SK-N-SH treated with all-trans-retinoic acid at 6 μM for 48 hours (cell line): ENCODE measurements around the gene TAF4B.

Experiments used
- ATAC-seq: fragments of 200-7000 bp; cut with Tn5 transposase; 3 replicates; pipeline ENCODE4 v1.9.1; 2020; ENCODE audit warnings: mild to moderate bottlenecking, moderate library complexity
- ARNTL ChIP-seq: fragments of 450-650 bp; formaldehyde crosslinking; IDR thresholded peaks from 2 replicates; pipeline ENCODE4 v1.5.0; 2020; ENCODE audit warnings: low read depth, mild to moderate bottlenecking, moderate library complexity, borderline replicate concordance
- BACH2 ChIP-seq: fragments of 250-450 bp; sonication (Bioruptor Pico); IDR thresholded peaks from 2 replicates; pipeline ENCODE4 v1.9.0; 2021; ENCODE audit warnings: mild to moderate bottlenecking, borderline replicate concordance
- CSDC2 ChIP-seq: fragments of 250-450 bp; sonication (Bioruptor Pico); IDR thresholded peaks from 2 replicates; pipeline ENCODE4 v1.5.0; 2020; ENCODE audit warnings: mild to moderate bottlenecking, moderate library complexity
- ESRRG ChIP-seq: fragments of 250-450 bp; sonication (Bioruptor Pico); IDR thresholded peaks from 2 replicates; pipeline ENCODE4 v1.6.1; 2021; ENCODE audit warnings: mild to moderate bottlenecking
- GLIS3 ChIP-seq: fragments of 250-450 bp; sonication (Bioruptor Pico); IDR thresholded peaks from 2 replicates; pipeline ENCODE4 v1.5.0; 2020; ENCODE audit warnings: mild to moderate bottlenecking, moderate library complexity
- ISL1 ChIP-seq: fragments of 250-450 bp; sonication (Bioruptor Pico); IDR thresholded peaks from 2 replicates; pipeline ENCODE4 v2.1.2; 2022; ENCODE audit warnings: mild to moderate bottlenecking, moderate library complexity
- OSR1 ChIP-seq: fragments of 250-450 bp; sonication (Bioruptor Pico); IDR thresholded peaks from 2 replicates; pipeline ENCODE4 v1.8.0; 2022; ENCODE audit warnings: moderate library complexity, mild to moderate bottlenecking, inconsistent platforms
- PPARA ChIP-seq: fragments of 250-450 bp; sonication (Bioruptor Pico); IDR thresholded peaks from 2 replicates; pipeline ENCODE4 v1.5.0; 2020; ENCODE audit warnings: mild to moderate bottlenecking, borderline replicate concordance
- RARB ChIP-seq: fragments of 250-450 bp; sonication (Bioruptor Pico); IDR thresholded peaks from 2 replicates; pipeline ENCODE4 v1.8.0; 2021; ENCODE audit warnings: mild to moderate bottlenecking, moderate library complexity
- TCF4 ChIP-seq: fragments of 250-450 bp; sonication (Bioruptor Pico); IDR thresholded peaks from 2 replicates; pipeline ENCODE4 v1.8.0; 2021; ENCODE audit warnings: mild to moderate bottlenecking, moderate library complexity, borderline replicate concordance
- TOX ChIP-seq: fragments of 250-450 bp; sonication (Bioruptor Pico); IDR thresholded peaks from 2 replicates; pipeline ENCODE4 v1.8.0; 2021; ENCODE audit warnings: mild to moderate bottlenecking, moderate library complexity, borderline replicate concordance
- ZC3H10 ChIP-seq: fragments of 250-450 bp; sonication (Bioruptor Pico); IDR thresholded peaks from 2 replicates; pipeline ENCODE4 v1.5.1; 2021; ENCODE audit warnings: mild to moderate bottlenecking, moderate library complexity
- ZFP3 ChIP-seq: fragments of 250-450 bp; sonication (Bioruptor Pico); IDR thresholded peaks from 2 replicates; pipeline ENCODE4 v1.5.0; 2020; ENCODE audit warnings: mild to moderate bottlenecking, moderate library complexity
- ZFP30 ChIP-seq: fragments of 450-650 bp; formaldehyde crosslinking; IDR thresholded peaks from 2 replicates; pipeline ENCODE4 v1.5.0; 2022; ENCODE audit warnings: mild to moderate bottlenecking, moderate library complexity
- ZNF565 ChIP-seq: fragments of 450-650 bp; formaldehyde crosslinking; conservative IDR thresholded peaks from 2 replicates; pipeline ENCODE4 v1.5.0; 2020; ENCODE audit warnings: low read depth, mild to moderate bottlenecking, moderate library complexity
- ZNF70 ChIP-seq: fragments of 450-650 bp; formaldehyde crosslinking; IDR thresholded peaks from 2 replicates; pipeline ENCODE4 v1.5.0; 2020; ENCODE audit warnings: mild to moderate bottlenecking, moderate library complexity
- ZNF8 ChIP-seq: fragments of 450-650 bp; formaldehyde crosslinking; IDR thresholded peaks from 2 replicates; pipeline ENCODE4 v1.5.0; 2020; ENCODE audit warnings: mild to moderate bottlenecking, moderate library complexity
- TF ChIP-seq, protein P1 (sequence below): fragments of 250-450 bp; sonication (Bioruptor Pico); IDR thresholded peaks from 2 replicates; pipeline ENCODE4 v1.5.1; 2021; ENCODE audit warnings: mild to moderate bottlenecking, moderate library complexity
- TF ChIP-seq, protein P2 (sequence below): fragments of 250-450 bp; sonication (Bioruptor Pico); IDR thresholded peaks from 2 replicates; pipeline ENCODE4 v1.8.0; 2021; ENCODE audit warnings: low read depth, mild to moderate bottlenecking, moderate library complexity, borderline replicate concordance
- TF ChIP-seq, protein P3 (sequence below): fragments of 250-450 bp; sonication (Bioruptor Pico); IDR thresholded peaks from 2 replicates; pipeline ENCODE4 v1.5.0; 2020; ENCODE audit warnings: mild to moderate bottlenecking, moderate library complexity
- TF ChIP-seq, protein P4 (sequence below): fragments of 250-450 bp; sonication (Bioruptor Pico); IDR thresholded peaks from 2 replicates; pipeline ENCODE4 v1.8.0; 2020; ENCODE audit warnings: mild to moderate bottlenecking, moderate library complexity, borderline replicate concordance
- TF ChIP-seq, protein P5 (sequence below): fragments of 250-450 bp; sonication (Bioruptor Pico); IDR thresholded peaks from 2 replicates; pipeline ENCODE4 v1.5.1; 2020; ENCODE audit warnings: low read depth, mild to moderate bottlenecking, moderate library complexity

Gene TAF4B

DNA sequence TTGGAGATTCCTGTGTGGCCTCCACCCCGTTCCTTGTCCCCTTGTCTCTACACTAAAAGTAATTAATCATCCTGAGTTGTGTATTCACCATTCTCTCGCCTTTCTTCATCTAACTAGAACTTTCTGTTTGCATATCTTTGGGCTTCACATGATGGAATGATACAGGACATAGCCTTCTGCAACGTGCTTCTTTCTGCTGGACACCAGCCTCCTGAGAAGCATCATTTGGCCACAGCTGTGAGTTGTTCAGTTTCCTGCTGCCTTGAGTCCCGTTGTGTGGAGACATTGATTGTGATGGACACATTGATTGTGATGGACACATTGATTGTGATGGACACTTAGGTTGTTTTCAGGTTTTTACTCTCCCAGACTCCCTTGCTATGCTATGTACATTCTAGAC, 182.8 kb downstream of the TAF4B start (continued):
- TF ChIP-seq, protein P1, sequence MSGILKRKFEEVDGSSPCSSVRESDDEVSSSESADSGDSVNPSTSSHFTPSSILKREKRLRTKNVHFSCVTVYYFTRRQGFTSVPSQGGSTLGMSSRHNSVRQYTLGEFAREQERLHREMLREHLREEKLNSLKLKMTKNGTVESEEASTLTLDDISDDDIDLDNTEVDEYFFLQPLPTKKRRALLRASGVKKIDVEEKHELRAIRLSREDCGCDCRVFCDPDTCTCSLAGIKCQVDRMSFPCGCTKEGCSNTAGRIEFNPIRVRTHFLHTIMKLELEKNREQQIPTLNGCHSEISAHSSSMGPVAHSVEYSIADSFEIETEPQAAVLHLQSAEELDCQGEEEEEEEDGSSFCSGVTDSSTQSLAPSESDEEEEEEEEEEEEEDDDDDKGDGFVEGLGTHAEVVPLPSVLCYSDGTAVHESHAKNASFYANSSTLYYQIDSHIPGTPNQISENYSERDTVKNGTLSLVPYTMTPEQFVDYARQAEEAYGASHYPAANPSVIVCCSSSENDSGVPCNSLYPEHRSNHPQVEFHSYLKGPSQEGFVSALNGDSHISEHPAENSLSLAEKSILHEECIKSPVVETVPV (CRISPR knock-in tag) = no peak
- no peak for TF ChIP-seq ZFP30

DNA sequence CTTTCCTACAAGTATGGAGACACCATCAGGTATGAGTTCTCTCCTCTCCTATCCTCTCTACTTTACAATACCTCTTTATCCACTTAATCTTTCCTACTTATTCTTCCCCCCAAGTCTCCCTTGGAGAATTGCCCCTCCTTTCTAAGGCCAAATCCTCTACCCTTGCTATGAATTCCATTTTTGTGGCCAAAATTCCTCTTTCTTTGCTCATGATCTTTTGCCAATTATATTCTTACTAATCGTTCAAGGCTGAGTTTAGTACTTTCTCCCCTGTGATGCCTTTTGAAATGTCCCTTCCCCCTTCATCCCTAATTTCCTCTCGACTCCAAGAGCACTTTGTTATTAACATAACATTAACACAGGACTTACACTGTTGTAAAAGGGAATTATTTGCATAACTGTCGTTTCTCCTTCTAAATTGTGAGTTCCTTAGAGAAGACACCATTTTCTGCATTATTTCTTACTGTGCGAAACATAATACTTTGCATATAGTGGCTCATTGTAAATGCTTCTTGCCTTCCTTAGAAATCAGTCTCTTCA, 188.7 kb downstream of the TAF4B start:
- TF ChIP-seq ZFP3 (CRISPR knock-in tag) = no peak
- no peak for TF ChIP-seq TCF4 (CRISPR knock-in tag)
- no peak for TF ChIP-seq TOX (CRISPR knock-in tag)
- TF ChIP-seq, protein P2, sequence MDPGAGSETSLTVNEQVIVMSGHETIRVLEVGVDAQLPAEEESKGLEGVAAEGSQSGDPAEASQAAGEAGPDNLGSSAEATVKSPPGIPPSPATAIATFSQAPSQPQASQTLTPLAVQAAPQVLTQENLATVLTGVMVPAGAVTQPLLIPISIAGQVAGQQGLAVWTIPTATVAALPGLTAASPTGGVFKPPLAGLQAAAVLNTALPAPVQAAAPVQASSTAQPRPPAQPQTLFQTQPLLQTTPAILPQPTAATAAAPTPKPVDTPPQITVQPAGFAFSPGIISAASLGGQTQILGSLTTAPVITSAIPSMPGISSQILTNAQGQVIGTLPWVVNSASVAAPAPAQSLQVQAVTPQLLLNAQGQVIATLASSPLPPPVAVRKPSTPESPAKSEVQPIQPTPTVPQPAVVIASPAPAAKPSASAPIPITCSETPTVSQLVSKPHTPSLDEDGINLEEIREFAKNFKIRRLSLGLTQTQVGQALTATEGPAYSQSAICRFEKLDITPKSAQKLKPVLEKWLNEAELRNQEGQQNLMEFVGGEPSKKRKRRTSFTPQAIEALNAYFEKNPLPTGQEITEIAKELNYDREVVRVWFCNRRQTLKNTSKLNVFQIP (CRISPR knock-in tag) = no peak
- TF ChIP-seq ZC3H10 (CRISPR knock-in tag) = no peak
- no peak for TF ChIP-seq ZFP30
- TF ChIP-seq RARB (CRISPR knock-in tag) = no peak
- no peak for TF ChIP-seq ZNF70
- TF ChIP-seq ISL1 (CRISPR knock-in tag) = no peak
- no peak for TF ChIP-seq ZNF565 (CRISPR knock-in tag)
- no peak for TF ChIP-seq CSDC2 (CRISPR knock-in tag)
- TF ChIP-seq, protein P3, sequence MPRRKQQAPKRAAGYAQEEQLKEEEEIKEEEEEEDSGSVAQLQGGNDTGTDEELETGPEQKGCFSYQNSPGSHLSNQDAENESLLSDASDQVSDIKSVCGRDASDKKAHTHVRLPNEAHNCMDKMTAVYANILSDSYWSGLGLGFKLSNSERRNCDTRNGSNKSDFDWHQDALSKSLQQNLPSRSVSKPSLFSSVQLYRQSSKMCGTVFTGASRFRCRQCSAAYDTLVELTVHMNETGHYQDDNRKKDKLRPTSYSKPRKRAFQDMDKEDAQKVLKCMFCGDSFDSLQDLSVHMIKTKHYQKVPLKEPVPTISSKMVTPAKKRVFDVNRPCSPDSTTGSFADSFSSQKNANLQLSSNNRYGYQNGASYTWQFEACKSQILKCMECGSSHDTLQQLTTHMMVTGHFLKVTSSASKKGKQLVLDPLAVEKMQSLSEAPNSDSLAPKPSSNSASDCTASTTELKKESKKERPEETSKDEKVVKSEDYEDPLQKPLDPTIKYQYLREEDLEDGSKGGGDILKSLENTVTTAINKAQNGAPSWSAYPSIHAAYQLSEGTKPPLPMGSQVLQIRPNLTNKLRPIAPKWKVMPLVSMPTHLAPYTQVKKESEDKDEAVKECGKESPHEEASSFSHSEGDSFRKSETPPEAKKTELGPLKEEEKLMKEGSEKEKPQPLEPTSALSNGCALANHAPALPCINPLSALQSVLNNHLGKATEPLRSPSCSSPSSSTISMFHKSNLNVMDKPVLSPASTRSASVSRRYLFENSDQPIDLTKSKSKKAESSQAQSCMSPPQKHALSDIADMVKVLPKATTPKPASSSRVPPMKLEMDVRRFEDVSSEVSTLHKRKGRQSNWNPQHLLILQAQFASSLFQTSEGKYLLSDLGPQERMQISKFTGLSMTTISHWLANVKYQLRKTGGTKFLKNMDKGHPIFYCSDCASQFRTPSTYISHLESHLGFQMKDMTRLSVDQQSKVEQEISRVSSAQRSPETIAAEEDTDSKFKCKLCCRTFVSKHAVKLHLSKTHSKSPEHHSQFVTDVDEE (CRISPR knock-in tag) = no peak
- ATAC-seq = no peak

DNA sequence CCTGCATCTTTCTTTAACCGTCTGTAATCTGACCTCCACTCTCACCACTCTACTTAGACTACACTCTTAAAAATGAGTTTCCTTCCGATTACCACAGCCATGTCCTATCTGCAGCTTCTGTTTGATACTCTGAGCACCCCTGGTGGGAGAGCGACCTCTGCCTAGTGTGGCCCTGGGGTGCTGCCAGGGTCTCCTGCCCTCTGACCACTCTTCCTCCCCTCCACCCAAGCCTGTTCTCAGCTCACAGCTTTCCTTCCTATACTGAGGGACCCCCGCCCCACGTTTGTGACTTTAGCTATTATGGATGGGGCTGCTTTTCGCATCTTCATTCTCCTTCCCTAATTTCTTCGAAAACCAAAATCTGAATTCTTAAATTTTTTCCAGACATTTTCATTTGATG, 189.4 kb downstream of the TAF4B start:
- ATAC-seq = no peak
- TF ChIP-seq OSR1 (no peak), ISL1 (CRISPR knock-in tag) (no peak), ZNF565 (CRISPR knock-in tag) (no peak), TOX (CRISPR knock-in tag) (no peak), BACH2 (CRISPR knock-in tag) (no peak), ZNF8 (CRISPR knock-in tag) (no peak)
- TF ChIP-seq, protein P2 (CRISPR knock-in tag) = no peak
- TF ChIP-seq, protein P4, sequence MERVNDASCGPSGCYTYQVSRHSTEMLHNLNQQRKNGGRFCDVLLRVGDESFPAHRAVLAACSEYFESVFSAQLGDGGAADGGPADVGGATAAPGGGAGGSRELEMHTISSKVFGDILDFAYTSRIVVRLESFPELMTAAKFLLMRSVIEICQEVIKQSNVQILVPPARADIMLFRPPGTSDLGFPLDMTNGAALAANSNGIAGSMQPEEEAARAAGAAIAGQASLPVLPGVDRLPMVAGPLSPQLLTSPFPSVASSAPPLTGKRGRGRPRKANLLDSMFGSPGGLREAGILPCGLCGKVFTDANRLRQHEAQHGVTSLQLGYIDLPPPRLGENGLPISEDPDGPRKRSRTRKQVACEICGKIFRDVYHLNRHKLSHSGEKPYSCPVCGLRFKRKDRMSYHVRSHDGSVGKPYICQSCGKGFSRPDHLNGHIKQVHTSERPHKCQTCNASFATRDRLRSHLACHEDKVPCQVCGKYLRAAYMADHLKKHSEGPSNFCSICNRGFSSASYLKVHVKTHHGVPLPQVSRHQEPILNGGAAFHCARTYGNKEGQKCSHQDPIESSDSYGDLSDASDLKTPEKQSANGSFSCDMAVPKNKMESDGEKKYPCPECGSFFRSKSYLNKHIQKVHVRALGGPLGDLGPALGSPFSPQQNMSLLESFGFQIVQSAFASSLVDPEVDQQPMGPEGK (CRISPR knock-in tag) = no peak

DNA sequence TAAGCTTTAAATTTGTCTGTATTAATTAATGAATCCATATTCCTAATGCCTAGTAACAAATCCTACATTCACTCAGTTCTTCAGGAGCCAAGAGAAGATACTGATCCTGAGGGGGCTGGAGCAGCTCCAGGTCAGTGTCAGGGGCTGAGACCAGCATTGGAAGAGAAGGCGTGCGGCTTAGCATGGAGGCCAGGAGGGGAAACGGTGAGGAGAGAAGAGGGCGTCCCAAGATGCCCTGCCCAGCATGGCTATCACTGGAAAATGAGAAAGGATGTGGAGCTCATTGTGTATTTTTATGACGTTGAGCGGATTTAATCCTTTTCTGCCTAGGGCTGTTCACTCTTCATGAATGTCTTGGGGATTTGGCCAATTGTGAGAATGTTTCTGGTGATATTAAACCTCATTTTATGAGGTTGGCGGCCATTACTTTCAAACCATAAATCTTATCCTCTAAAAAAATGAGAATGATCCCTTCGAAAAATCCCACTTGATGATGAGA, 190.5 kb downstream of the TAF4B start:
- ATAC-seq = no peak
- TF ChIP-seq ZFP3 (CRISPR knock-in tag) (no peak), ESRRG (CRISPR knock-in tag) (no peak), ZFP30 (no peak), PPARA (no peak), ZNF8 (CRISPR knock-in tag) (no peak), GLIS3 (CRISPR knock-in tag) (no peak), OSR1 (no peak), CSDC2 (CRISPR knock-in tag) (no peak), TCF4 (CRISPR knock-in tag) (no peak), ZC3H10 (CRISPR knock-in tag) (no peak), TOX (CRISPR knock-in tag) (no peak), RARB (CRISPR knock-in tag) (no peak), ARNTL (CRISPR knock-in tag) (no peak)
- TF ChIP-seq, protein P5, sequence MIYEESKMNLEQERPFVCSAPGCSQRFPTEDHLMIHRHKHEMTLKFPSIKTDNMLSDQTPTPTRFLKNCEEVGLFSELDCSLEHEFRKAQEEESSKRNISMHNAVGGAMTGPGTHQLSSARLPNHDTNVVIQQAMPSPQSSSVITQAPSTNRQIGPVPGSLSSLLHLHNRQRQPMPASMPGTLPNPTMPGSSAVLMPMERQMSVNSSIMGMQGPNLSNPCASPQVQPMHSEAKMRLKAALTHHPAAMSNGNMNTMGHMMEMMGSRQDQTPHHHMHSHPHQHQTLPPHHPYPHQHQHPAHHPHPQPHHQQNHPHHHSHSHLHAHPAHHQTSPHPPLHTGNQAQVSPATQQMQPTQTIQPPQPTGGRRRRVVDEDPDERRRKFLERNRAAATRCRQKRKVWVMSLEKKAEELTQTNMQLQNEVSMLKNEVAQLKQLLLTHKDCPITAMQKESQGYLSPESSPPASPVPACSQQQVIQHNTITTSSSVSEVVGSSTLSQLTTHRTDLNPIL (CRISPR knock-in tag) = no peak
- TF ChIP-seq, protein P4 (CRISPR knock-in tag) = no peak
